Activated naive CD8-positive, alpha-beta T cell treated with anti-CD3 and anti-CD28 coated beads, Interleukin-2, amount 50 U/mL, for 16 hours (primary cell): ENCODE measurements around the gene IL12RB1.
"Not testable (repeated sequence)": the region's sequence is repeated elsewhere in the genome, so short reads cannot be mapped to it uniquely, and the experiment has no call there.

Experiments used
- DNase-seq: peaks from one replicate; pipeline ENCODE4 v3.0.0-alpha.2; 2020; ENCODE audit warnings: low read depth, low spot score

Gene IL12RB1

GRCh38 chr19:18046059-18046718, 40.5 kb downstream of the IL12RB1 start:
- no peak for DNase-seq

DNA sequence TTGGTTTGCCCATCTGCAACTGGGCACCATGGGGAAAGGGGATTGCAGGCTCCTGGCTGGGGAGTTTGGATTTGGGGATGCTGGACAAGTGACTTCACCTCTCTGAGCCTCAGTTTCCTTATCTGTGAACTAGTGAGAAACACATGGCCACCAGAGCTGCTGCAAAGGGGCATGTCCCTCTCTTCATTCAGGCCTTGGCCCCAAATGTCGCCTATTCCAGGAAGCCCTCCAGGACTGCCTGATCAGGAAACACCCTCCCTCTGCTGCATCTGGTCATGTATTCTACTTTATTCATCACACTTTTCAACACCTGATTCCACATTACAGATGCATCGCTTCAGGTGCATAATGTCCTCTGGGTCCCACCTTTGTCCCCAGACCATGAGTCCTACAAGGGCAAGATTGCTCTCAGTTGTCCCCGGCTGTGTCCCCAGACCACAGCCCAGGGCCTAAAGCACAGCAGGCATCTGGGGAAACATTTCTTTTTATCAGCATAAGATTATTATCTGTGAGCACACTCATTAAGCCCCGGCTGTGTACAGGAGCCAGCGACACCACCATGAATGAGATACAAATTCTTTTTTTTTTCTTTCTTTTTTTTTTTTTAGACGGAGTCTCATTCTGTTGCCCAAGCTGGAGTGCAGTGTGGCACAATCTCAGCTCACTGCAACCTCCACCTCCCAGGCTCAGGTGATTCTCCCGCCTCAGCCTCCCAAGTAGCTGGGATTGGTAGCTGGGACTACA, 41.3 kb downstream of the IL12RB1 start:
- no peak for DNase-seq

- peak; percentile 78 for DNase-seq
Observed at GRCh38 chr19:18044825-18045304, 41.9 kb downstream of the IL12RB1 start.

DNA sequence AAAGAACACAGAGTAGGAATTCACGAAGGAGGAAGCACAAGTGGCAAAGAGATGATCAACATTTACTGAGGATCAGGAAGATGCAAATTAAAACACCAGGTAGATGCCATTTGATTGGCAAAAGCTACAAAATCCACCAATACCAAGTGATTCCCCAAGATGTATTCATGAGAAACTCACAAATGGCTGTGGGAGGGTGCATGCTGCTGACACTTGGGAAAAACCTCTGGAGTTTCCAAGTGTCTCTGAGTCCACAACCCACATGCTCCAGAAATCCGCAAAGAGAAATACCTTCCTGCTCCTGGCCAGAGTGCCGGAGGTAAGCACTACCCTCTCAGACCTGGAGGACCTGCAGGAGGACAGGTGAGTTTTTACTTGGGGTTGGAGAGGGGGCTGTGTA, 43.1 kb downstream of the IL12RB1 start:
- no peak for DNase-seq

DNA sequence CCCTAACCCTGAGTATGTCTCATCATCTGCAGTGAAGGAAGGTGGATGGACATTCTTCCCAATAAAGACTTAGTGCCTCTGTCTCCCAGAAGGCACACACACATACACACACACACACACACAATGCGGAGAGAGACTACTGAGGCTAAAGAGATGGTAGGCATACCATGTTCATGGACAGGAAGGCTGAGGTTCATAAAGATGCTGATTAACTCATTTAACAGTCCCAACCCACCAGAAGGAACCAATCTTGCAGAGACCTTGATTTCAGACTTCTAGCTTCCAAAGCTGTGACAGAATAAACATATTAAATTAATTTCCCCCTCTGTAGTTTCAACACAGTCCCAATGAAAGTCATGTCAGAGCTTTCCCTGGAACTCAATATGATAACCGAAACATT, 45.7 kb downstream of the IL12RB1 start:
- DNase-seq: no peak

DNA sequence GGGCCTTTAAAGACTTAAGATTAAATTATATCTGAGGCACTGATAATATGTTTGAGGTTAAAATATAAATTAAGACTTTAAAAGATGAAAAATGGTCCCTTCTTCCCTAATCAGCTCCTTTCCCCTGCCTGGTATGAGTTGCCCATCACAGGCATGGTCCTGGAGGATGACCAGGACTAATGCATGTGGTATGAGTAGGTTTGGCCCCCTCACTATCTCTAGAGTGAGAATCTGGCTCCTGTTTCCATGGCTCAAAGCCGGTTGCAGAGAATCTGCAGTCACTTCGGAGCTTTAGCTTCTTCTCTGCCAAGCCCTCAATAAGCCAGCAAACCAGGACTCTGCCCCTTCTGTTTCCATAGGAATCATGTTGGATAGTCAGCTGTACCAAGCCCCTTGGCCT, 54.6 kb downstream of the IL12RB1 start:
- DNase-seq: not testable (repeated sequence)

DNA sequence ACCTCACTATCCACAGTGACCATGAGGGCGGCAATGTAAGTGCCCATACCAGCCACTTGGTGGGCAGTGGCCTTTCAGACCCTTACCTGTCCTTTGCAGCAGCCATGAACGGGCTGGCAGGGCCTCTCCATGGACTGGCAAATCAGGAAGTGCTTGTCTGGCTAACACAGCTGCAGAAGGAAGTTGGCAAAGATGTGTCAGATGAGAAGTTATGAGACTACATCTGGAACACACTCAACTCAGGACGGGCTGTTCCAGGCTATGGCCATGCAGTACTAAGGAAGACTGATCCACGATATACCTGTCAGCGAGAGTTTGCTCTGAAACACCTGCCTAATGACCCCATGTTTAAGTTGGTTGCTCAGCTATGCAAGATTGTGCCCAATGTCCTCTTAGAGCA, 55.3 kb downstream of the IL12RB1 start:
- not testable (repeated sequence) for DNase-seq

GRCh38 chr19:18029617-18030338, 57.0 kb downstream of the IL12RB1 start:
- DNase-seq: no peak

- DNase-seq: no peak
Observed at GRCh38 chr19:18027151-18027550, 59.6 kb downstream of the IL12RB1 start.

- no peak for DNase-seq
Observed at GRCh38 chr19:18023622-18024251, 63.0 kb downstream of the IL12RB1 start.

- no peak for DNase-seq
Observed at GRCh38 chr19:18021121-18021755, 65.5 kb downstream of the IL12RB1 start.

DNA sequence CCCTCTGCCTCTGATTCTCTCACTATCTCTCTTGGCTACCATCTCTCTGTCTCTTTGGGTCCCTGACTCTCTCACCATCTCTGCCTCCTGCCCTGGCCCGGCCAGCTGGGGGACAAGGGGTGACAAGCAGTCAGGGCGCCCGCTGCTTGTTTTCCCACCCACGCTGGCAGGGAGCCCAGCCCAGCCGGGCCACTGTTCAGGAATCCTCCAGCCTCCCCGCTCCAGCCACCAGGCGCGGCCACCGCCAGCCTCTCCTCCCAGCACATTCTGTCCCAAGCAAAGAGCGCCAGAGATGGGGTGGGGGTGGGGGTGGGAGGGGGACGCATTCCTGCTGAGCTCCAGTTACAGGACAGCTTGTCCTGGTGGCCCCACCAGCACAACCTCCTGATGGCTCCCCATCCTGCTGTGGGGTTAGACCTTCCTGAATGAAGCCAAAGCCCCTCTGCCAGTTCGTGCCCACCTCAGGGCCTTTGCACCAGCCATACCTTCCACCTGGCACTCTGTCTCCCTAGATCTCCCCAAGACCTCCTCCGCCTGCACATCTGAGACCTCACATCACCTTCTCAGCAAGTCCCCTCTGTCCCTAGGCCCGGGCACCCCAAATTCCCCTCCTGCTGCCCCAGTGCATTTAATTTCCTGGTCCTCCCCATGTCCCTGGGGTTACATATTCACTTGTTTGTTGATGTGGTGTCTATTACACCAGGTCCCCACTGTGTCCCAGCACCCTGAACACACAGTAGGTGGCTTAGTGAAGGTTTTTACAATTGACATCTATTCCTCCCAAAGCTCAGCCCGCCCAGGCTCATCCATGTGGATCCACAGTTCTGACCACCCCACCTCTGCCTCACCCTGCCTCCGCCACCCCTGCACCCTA, 66.3 kb downstream of the IL12RB1 start:
- no peak for DNase-seq

DNA sequence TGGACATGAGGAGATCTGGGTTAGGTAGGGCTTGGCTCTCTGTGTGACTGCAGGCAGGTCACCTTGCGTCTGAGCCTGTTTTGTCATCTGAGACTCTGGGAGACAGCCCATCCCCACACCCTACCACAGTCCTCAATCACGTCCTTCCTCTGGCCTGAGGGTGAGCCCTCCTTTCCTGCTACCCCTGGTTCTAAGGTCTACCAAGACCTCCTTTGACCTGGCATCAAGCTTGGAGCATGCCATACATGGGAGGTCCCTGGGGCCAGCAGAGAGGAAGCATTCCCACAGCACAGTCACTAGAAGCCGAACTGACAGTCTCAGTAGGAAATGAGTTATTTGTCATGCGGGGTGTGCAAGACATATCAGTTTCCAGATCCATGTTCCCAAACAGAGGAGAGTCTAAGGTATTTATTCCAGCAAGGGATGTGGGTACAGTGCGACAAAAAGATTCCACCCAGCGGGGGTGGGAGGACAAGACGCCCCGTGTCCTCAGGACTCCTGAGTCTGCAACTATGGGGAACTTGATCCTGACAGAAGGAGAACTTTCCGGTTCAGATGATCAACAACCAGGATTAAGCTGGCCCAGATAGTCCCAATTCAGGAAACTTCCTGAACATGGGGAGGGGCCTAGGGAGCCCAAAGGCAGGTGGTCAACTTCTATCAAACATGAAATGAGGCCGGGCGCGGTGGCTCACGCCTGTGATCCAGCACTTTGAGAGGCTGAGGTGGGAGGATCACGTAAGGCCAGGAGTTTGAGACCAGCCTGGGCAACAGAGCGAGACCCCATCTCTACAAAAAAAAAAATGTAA, 69.3 kb downstream of the IL12RB1 start:
- DNase-seq: no peak

DNA sequence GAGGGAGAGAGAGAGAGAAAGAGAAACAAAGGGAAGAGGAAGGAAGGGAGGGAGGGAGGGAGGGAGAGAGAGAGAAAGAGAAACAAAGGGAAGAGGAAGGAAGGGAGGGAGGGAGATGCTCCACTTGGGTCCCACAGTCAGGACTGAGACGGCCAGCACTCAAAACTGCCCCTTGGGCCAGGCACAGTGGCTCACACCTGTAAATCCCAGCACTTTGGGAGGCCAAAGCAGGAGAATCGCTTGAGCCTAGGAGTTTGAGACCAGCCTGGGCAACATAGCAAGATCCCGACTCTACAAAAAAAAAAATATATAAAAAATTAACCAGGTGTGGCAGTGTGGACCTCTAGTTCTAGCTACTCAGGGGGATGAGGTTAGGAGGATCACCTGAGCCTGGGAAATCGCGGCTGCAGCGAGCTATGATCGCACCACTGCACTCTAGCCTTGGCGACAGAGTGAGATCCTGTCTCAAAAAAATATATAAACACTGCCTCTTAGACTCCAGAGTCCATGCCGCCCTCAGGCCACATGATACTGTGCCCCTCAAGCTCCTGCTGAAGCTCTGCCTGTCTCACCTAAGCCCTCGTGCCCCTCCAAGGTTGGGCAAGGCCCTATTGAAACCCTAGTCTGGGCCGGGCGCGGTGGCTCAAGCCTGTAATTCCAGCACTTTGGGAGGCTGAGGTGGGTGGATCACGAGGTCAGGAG, 70.4 kb downstream of the IL12RB1 start:
- no peak for DNase-seq

GRCh38 chr19:18014197-18014596, 72.5 kb downstream of the IL12RB1 start:
- no peak for DNase-seq

DNA sequence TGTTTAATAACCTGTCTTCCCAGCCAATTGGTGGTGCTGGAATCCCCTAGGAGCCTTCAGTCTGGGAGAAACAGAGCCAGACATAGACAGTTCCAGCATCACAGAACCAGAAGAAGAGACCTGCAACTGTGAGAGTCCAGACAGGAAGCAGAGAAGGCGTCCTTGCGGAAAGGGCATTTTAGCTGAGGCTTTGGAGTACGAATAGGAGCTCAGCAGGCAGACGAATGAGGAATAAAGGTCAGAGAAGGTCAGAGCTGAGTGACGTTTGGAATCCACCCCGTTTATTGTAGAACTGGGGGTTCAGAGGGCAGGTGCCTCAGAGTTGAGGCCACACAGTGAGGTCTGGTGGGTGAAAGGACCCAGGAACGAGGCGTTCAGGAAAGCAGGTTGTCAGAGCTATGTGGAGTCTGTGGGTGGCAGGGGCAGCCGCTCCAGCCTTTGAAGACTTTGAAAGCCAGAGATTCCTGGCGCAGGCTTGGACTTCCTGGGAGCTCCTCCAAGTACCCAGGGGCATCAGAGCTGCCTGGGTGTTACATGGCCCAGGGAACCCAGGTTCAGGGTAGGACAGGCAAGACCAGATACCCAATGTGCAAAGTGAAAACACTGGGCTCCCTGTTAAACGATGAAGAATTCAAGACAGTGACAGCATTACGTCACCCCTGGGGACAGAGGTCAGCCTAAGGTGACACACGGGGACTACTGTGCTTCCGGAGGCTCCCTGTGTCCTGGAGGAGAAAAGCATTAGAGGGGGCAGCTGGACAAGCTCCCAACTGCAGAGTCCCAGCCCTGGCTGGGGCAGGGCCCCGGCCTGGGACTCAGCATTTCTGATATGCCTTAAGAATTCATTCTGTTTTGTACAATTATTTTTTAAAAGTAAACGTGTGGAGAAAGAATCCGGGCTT, 73.3 kb downstream of the IL12RB1 start:
- no peak for DNase-seq

DNA sequence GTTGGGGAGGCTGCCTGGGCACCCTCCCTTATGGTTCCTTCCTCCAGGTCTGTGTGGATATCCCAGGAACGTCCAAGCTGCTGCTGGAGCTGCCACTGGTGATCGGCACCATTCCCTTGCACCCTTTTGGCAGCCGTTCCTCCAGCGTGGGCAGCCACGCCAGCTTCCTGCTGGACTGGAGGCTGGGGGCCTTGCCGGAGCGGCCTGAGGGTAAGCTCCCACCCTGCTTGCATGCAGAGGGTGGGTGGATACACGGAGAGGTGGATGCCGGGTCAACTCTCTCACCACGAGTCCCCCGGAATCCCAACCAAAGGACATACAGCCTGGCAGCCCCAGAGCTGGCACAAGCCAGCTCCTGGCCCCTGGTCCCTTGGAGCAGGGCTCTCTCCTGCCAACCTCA, 76.6 kb downstream of the IL12RB1 start:
- no peak for DNase-seq

DNA sequence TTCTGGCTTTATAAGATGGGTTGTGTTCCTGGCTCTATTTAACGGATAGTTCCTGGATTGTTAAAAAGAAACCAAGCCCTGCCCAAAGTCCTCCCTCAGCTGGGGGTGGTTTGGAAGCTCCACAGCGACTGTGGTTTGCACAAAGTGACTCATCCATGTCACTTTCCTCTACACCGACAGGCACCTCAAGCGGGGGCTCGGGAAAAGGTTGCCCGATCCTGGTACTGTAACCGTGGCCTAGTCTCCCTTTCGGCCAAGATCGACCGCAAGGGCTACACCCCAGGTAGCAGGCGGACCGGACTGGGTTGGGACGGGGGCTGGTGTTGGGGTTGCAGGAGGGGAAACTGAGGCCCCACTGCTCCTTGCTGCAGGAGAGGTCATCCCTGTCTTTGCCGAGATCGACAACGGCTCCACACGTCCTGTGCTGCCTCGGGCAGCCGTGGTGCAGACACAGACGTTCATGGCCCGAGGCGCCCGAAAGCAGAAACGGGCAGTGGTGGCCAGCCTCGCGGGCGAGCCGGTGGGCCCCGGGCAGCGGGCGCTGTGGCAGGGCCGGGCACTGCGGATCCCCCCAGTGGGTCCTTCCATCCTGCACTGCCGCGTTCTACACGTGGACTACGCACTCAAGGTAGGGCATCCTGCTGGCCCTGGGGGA, 77.2 kb downstream of the IL12RB1 start:
- no peak for DNase-seq
